ENCODE data around the gene RASGRF1.

DNA sequence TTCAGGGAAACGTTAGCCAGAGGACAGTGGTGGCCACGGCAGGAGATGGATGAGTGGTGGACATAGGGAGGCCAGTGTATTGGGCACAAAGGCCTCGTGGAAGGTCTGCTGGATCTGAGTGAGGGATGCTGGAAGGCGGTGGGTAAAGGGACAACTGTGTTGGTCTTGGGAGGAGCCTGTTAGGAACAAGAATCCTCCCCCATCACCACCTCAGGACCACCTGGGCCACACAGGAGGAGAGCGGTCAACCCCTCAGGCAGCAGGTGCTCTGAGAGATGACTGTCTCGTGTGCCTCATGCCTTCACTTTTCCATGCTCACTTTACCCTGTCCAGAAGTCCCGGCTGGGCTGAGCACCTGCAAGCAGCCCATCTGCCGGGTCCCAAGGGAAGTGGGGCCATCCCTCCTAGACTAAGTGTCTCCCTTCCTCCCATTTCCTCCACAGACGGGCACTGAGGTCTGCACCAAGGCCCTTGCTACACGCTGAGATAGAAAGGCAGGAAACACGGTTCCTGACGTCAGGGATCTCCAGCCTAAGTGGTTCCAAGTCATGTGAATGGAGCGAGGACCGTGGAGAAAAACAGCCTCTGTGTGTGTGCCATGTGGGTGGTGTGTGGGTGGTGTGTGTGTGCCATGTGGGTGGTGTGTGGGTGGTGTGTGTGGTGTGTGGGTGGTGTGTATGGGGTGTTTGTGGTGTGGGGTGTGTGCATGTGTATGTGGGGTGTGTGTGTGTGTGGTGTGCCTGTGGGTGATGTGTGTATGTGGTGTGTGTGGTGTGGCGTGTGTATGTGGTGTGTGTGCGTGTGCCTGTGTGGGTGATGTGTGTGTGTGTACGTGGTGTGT lies 97.9 kb downstream of the RASGRF1 start:
- TF ChIP-seq, protein P1, sequence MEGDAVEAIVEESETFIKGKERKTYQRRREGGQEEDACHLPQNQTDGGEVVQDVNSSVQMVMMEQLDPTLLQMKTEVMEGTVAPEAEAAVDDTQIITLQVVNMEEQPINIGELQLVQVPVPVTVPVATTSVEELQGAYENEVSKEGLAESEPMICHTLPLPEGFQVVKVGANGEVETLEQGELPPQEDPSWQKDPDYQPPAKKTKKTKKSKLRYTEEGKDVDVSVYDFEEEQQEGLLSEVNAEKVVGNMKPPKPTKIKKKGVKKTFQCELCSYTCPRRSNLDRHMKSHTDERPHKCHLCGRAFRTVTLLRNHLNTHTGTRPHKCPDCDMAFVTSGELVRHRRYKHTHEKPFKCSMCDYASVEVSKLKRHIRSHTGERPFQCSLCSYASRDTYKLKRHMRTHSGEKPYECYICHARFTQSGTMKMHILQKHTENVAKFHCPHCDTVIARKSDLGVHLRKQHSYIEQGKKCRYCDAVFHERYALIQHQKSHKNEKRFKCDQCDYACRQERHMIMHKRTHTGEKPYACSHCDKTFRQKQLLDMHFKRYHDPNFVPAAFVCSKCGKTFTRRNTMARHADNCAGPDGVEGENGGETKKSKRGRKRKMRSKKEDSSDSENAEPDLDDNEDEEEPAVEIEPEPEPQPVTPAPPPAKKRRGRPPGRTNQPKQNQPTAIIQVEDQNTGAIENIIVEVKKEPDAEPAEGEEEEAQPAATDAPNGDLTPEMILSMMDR (conservative IDR thresholded peaks at IDR 0.05; ENCODE audit: low read depth, low read length): no peak
- TF ChIP-seq EZH2phosphoT487 (IDR thresholded peaks at IDR 0.05; ENCODE audit: borderline replicate concordance, low read length): no peak
